Kidney epithelial cell (primary cell): ENCODE results near the gene KCTD12. TPM values are rescaled to one million over a fixed set of nuclear protein-coding genes. Genes with fewer than 3 reads are reported as not detected.

Source experiments
- DNase-seq: peaks from one replicate; pipeline ENCODE4 v3.0.0-alpha.2; 2010; ENCODE audit warnings: low read depth
- H3K27me3 ChIP-seq: 2 replicates; pipeline ENCODE4 v1.6.0; 2011; ENCODE audit warnings: low read length; ENCODE audit not compliant: control insufficient read depth, insufficient read depth
- H3K36me3 ChIP-seq: 2 replicates; pipeline ENCODE4 v1.5.1; 2011; ENCODE audit warnings: low read length; ENCODE audit not compliant: control insufficient read depth, insufficient read depth
- H3K4me3 ChIP-seq: 2 replicates; pipeline ENCODE4 v1.5.1; 2011; ENCODE audit warnings: low read depth, mild to moderate bottlenecking, control low read depth, low read length
- CTCF ChIP-seq: IDR thresholded peaks from 2 replicates; pipeline ENCODE4 v1.5.1; 2011; ENCODE audit warnings: mild to moderate bottlenecking, moderate library complexity, low read length, control low read depth, inconsistent platforms; ENCODE audit not compliant: insufficient read depth, poor library complexity, severe bottlenecking
- total RNA-seq: library from RNA; depleted of rRNA; stranded (reverse); fragments of >200 nt; gene quantifications from 2 replicates; pipeline ENCODE4 v1.2.3, GENCODE V29; 2015

Gene KCTD12
- total RNA-seq, 1 donor from 2014 or later, result 5.4 TPM

- TF ChIP-seq CTCF, result no peak
- DNase-seq, result no peak
- Histone ChIP-seq H3K36me3 (no peaks in the 10 kb centered on the region), H3K4me3 (no peak overlapping the region), H3K27me3 (no peaks in the 10 kb centered on the region)
Observed at GRCh38 chr13:76861859-76862258, 24.3 kb downstream of the KCTD12 start.

- no peaks in the 10 kb centered on the region for H3K27me3 ChIP-seq
- no peak for DNase-seq
- no peak overlapping the region for H3K4me3 ChIP-seq
- TF ChIP-seq CTCF, result no peak
- H3K36me3 ChIP-seq, result no peaks in the 10 kb centered on the region
Observed at GRCh38 chr13:76860706-76861105, 25.5 kb downstream of the KCTD12 start.

GRCh38 chr13:76854894-76855293 lies 31.3 kb downstream of the KCTD12 start:
- H3K27me3 ChIP-seq, result no peaks in the 10 kb centered on the region
- H3K4me3 ChIP-seq, result no peak overlapping the region
- peak; percentile 31 for DNase-seq

DNA sequence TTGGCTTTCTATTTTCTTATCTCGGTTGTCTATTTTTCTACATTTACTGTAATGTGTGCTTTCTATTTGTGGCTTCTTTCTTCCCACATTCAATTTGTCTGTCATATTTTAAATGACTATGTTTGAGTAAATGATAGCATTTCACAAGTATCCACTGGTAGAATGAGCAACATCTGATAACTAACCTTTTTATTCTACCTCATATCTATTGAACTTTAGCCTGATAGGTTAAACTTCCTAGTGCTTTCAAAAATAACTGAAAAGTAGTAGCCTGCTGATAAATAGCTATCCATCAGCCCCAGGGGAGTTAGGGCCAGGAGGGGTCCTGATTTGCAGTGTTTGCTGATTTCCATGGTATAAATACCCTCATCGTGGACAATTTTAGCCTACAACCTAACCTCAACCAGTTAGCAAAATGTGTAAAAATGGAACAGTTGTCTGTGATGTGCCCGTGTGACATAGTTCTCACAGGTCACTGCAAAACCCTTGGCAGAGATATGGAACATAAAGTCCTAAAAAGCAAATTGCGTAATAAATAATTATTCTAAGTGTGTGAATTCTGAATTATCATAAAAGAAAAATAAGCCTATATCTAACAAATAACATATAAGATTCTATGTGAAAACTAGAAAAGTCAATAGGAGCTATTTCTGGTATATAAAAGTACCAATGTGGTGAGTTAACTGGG lies 32.1 kb downstream of the KCTD12 start:
- no peak for TF ChIP-seq CTCF
- no peaks in the 10 kb centered on the region for H3K27me3 ChIP-seq
- no peak overlapping the region for H3K4me3 ChIP-seq
- DNase-seq, result no peak
- H3K36me3 ChIP-seq, result no peaks in the 10 kb centered on the region

More at GRCh38 chr13:76854894-76855293, 31.3 kb downstream of the KCTD12 start:
- no peak for TF ChIP-seq CTCF
- no peaks in the 10 kb centered on the region for H3K36me3 ChIP-seq

DNA sequence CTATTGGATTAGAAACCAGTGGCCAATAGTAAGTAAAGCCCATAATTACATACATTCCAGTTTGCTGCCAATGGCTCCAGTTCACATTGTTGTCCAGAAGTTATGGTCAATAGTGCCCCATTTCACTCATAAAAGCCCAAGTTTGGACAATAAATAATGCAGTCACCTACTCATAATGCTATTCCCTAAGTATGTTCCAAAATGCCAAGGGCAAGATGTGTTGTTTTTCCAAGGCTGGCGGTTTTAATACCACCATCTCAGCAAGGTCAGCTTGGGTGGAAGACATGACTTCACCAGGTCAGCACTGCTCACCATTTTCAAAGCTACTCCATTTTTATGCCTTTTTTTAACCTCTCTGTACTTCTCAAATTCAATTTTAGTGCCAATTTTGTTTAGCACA lies 32.7 kb downstream of the KCTD12 start:
- no peak for DNase-seq
- no peaks in the 10 kb centered on the region for H3K36me3 ChIP-seq
- no peaks in the 10 kb centered on the region for H3K27me3 ChIP-seq
- no peak for TF ChIP-seq CTCF
- H3K4me3 ChIP-seq, result no peak overlapping the region

DNA sequence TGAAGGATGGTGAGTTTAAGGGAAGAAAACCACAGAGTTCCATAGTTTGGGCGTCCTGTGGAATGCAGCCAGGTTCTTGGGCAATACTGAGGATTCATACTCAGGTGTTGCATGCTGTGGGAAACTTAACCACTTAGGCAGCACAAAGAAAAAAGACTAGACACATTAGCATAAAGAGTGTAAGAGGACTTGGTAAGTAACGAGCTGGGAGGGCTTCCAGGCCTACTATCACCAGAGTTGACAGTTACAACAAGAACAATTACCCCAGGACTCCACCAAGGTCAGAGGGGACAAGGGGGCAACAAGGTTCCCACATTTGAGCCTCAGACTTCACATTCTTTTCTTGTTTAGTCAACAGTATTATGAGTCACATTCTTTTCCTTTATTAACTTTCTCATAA lies 33.2 kb downstream of the KCTD12 start:
- Histone ChIP-seq H3K4me3 (no peak overlapping the region), H3K27me3 (no peaks in the 10 kb centered on the region), H3K36me3 (no peaks in the 10 kb centered on the region)
- peak; percentile 51 for DNase-seq
- no peak for TF ChIP-seq CTCF
